Choroid plexus epithelial cell (primary cell): ENCODE measurements around the gene LAGE3.

Experiments
- DNase-seq: peaks from one replicate; pipeline ENCODE4 v3.0.0-alpha.2; 2010; ENCODE audit warnings: low read depth
- H3K4me3 ChIP-seq: 2 replicates; pipeline ENCODE4 v1.5.1; 2011; ENCODE audit warnings: low read depth, mild to moderate bottlenecking, control low read depth, low read length, moderate library complexity
- TF ChIP-seq, protein P1 (sequence below): conservative IDR thresholded peaks from 2 replicates; pipeline ENCODE4 v1.5.1; 2011; ENCODE audit warnings: low read depth, mild to moderate bottlenecking, control low read depth, inconsistent platforms, low read length, moderate library complexity

The LAGE3 gene

DNA sequence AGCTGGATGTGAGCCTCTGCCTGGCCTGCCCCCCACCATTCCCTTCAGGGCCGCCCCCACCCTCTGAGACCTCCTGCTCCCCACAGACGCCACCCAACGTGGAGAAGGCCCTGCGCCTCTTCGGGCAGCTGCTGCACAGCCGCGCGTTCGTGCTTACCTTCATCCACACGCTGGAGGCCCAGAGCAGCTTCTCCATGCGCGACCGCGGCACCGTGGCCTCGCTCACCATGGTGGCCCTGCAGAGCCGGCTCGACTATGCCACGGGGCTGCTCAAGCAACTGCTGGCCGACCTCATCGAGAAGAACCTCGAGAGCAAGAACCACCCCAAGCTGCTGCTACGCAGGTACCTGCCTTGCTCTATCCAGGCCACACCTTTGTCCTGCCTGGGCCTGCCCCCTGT, 10.9 kb downstream of the LAGE3 start:
- H3K4me3 ChIP-seq: no peak overlapping the region
- DNase-seq: no peak
- TF ChIP-seq, protein P1, sequence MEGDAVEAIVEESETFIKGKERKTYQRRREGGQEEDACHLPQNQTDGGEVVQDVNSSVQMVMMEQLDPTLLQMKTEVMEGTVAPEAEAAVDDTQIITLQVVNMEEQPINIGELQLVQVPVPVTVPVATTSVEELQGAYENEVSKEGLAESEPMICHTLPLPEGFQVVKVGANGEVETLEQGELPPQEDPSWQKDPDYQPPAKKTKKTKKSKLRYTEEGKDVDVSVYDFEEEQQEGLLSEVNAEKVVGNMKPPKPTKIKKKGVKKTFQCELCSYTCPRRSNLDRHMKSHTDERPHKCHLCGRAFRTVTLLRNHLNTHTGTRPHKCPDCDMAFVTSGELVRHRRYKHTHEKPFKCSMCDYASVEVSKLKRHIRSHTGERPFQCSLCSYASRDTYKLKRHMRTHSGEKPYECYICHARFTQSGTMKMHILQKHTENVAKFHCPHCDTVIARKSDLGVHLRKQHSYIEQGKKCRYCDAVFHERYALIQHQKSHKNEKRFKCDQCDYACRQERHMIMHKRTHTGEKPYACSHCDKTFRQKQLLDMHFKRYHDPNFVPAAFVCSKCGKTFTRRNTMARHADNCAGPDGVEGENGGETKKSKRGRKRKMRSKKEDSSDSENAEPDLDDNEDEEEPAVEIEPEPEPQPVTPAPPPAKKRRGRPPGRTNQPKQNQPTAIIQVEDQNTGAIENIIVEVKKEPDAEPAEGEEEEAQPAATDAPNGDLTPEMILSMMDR: no peak

DNA sequence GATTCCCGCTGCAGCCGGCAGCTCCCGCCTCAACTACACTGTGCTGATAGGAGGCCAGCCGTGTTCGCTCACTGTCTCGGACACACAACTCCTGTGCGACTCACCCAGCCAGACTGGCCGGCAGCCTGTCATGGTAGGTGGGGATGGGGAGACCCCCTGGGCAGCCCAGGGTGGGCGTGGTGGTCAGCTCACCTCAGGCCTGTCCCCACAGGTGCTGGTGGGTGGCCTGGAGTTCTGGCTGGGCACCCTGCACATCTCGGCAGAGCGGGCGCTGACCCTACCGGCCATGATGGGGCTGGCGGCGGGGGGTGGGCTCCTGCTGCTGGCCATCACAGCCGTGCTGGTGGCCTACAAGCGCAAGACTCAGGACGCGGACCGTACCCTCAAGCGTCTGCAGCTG, 11.5 kb downstream of the LAGE3 start:
- no peak overlapping the region for H3K4me3 ChIP-seq
- TF ChIP-seq, protein P1: no peak
- no peak for DNase-seq

DNA sequence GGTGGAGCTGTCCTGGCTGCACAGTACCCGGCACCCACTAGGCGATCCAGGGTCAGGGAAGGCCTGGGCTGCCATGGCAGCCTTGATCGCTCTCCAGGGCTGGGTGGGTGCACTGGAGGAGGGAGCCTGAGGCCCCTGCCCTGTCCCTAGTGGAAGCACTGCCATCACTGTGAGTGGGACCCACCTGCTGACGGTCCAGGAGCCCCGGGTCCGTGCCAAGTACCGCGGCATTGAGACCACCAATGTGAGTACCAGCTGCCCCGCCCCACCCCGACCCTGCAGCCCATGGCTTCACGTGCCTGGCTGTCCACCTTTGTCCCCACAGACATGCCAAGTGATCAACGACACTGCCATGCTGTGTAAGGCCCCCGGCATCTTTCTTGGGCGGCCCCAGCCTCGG, 12.2 kb downstream of the LAGE3 start:
- no peak overlapping the region for H3K4me3 ChIP-seq
- no peak for DNase-seq
- TF ChIP-seq, protein P1: no peak

DNA sequence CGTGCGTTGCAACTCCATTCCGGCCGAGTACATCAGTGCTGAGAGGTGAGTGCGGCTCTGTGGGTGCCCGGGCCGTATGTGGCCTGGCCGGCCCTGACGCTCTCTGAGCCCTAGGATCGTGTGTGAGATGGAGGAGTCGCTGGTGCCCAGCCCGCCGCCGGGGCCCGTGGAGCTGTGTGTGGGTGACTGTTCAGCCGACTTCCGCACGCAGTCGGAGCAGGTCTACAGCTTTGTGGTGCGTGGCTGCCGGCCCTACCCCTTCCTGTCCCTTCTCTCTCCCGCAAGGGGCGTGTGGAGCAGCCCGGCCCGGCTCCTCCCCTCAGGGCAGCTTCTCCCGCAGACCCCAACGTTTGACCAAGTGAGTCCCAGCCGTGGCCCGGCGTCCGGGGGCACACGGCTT, 13.0 kb downstream of the LAGE3 start:
- DNase-seq: no peak
- TF ChIP-seq, protein P1: no peak
- no peak overlapping the region for H3K4me3 ChIP-seq

DNA sequence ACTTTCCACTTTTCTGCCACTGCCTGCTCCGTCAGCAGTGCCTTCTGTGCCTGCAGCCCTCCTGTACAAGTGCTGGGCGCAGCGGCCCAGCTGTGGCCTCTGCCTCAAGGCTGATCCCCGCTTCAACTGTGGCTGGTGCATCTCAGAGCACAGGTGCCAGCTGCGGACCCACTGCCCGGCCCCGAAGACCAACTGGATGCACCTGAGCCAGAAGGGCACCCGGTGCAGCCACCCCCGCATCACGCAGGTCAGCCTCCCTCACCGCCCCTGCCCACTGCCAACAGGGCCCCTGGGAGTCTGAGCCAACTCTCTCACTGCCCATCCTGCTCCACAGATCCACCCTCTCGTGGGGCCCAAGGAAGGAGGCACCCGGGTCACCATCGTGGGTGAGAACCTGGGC, 13.5 kb downstream of the LAGE3 start:
- TF ChIP-seq, protein P1: no peak
- H3K4me3 ChIP-seq: no peak overlapping the region
- DNase-seq: no peak

DNA sequence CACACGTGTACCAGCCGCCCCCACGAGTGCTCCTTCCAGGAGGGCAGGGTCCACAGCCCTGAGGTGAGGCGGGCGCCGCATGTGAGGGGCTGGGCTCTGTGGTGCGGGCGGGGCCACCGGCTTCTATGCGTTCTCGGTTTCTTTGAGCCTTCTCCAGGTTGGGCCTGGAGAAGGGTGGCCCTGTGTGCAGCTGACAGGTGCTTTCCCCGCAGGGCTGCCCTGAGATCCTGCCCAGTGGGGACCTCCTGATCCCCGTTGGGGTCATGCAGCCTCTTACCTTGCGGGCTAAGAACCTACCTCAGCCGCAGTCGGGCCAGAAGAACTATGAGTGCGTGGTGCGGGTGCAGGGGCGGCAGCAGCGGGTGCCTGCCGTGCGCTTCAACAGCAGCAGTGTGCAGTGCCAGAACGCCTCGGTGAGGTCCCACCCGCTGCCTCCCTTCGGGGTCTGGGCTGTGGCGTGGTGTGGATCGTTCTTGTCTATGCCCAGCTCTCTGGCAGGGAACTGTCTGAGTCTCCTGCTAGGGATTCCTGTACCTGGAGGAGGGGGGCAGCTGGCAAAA, 14.2 kb downstream of the LAGE3 start:
- H3K4me3 ChIP-seq: no peak overlapping the region
- DNase-seq: no peak
- TF ChIP-seq, protein P1: no peak

DNA sequence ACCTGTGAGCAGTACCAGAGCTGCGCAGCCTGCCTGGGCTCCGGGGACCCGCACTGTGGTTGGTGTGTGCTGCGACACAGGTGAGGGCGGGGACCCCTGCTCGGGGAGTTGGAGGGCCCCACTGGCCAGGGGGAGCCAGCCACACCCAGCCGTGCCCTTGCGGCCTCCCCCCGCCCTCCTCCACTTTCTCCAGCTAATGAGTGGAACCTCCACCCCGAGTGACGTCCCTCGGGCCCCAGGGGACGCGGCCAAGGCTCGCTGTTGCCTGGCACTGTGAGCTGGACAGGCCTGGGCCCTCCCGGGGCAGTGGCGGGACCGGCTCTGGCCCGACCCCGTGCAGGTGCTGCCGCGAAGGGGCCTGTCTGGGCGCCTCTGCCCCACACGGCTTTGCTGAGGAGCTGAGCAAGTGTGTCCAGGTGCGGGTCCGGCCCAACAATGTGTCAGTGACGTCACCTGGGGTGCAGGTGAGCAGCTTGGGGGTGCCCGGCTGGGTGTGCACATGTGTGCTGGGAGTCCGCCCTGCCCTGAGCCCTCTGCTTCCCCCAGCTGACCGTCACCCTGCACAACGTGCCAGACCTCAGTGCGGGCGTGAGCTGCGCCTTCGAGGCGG, 15.4 kb downstream of the LAGE3 start:
- TF ChIP-seq, protein P1: no peak
- no peak for DNase-seq
- H3K4me3 ChIP-seq: no peak overlapping the region
